Neural crest cell (in vitro differentiated cells): Measurements from ENCODE around the gene ZNF839. TPM values are rescaled to one million over a fixed set of nuclear protein-coding genes. Genes with fewer than 3 reads are reported as not detected.
"Not testable (repeated sequence)": the region's sequence is repeated elsewhere in the genome, so short reads cannot be mapped to it uniquely, and the experiment has no call there.

Experiments
- DNase-seq: peaks from one replicate; pipeline ENCODE4 v3.0.0; 2021; ENCODE audit warnings: low read depth, mixed read lengths, low spot score
- H3K27ac Mint-ChIP-seq: one replicate; pipeline ENCODE4 v1.8.0; 2021; ENCODE audit warnings: mild to moderate bottlenecking, mixed read lengths; ENCODE audit not compliant: unreplicated experiment
- H3K27me3 Mint-ChIP-seq: 2 replicates; pipeline ENCODE4 v1.8.0; 2021; ENCODE audit warnings: low read depth, mild to moderate bottlenecking, mixed read lengths
- H3K36me3 Mint-ChIP-seq: 2 replicates; pipeline ENCODE4 v1.8.0; 2021; ENCODE audit warnings: low read depth, mild to moderate bottlenecking, mixed read lengths
- H3K4me1 Mint-ChIP-seq: 2 replicates; pipeline ENCODE4 v1.8.0; 2021; ENCODE audit warnings: mixed read lengths
- H3K4me3 Mint-ChIP-seq: one replicate; pipeline ENCODE4 v1.8.0; 2021; ENCODE audit warnings: mild to moderate bottlenecking, mixed read lengths
- H3K9me3 Mint-ChIP-seq: 2 replicates; pipeline ENCODE4 v1.8.0; 2021; ENCODE audit warnings: mixed read lengths
- total RNA-seq: library from RNA; stranded (reverse); gene quantifications from 2 replicates; pipeline ENCODE4 v1.2.1, GENCODE V29; 2021
- TF ChIP-seq, protein P1 (sequence below): fragments of 200-600 bp; sonication (generic); conservative IDR thresholded peaks from 2 replicates; pipeline ENCODE4 v1.5.0; 2021; ENCODE audit warnings: antibody characterized with exemption, mild to moderate bottlenecking

Gene ZNF839
- total RNA-seq, 1 donor from 2014 or later, result 16.1 TPM

DNA sequence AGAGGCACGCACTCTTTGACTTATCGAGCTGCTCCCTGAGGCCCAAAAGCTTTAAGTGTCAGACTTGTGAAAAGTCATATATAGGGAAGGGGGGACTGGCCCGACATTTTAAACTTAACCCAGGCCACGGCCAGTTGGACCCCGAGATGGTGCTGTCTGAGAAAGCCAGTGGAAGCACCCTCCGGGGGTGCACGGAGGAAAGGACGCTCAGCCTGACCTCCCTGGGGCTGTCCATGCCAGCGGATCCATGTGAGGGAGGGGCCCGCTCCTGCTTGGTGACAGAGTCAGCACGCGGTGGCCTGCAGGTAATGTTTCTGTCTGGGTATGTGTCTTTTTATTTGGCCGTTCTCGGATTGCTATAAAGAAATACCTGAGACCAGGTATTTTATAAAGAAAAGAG is 7.0 kb downstream of the ZNF839 start:
- H3K27me3 Mint-ChIP-seq, result no peaks in the 10 kb centered on the region
- TF ChIP-seq, protein P1, sequence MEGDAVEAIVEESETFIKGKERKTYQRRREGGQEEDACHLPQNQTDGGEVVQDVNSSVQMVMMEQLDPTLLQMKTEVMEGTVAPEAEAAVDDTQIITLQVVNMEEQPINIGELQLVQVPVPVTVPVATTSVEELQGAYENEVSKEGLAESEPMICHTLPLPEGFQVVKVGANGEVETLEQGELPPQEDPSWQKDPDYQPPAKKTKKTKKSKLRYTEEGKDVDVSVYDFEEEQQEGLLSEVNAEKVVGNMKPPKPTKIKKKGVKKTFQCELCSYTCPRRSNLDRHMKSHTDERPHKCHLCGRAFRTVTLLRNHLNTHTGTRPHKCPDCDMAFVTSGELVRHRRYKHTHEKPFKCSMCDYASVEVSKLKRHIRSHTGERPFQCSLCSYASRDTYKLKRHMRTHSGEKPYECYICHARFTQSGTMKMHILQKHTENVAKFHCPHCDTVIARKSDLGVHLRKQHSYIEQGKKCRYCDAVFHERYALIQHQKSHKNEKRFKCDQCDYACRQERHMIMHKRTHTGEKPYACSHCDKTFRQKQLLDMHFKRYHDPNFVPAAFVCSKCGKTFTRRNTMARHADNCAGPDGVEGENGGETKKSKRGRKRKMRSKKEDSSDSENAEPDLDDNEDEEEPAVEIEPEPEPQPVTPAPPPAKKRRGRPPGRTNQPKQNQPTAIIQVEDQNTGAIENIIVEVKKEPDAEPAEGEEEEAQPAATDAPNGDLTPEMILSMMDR, result no peak
- DNase-seq, result no peak
- H3K4me3 Mint-ChIP-seq, result peak overlapping the region; percentile 34
- H3K9me3 Mint-ChIP-seq, result no peaks in the 10 kb centered on the region
- H3K36me3 Mint-ChIP-seq, result peaks cover 2% of the 10 kb centered on the region
- H3K27ac Mint-ChIP-seq, result no peak overlapping the region
- H3K4me1 Mint-ChIP-seq, result peaks cover 10% of the 10 kb centered on the region

DNA sequence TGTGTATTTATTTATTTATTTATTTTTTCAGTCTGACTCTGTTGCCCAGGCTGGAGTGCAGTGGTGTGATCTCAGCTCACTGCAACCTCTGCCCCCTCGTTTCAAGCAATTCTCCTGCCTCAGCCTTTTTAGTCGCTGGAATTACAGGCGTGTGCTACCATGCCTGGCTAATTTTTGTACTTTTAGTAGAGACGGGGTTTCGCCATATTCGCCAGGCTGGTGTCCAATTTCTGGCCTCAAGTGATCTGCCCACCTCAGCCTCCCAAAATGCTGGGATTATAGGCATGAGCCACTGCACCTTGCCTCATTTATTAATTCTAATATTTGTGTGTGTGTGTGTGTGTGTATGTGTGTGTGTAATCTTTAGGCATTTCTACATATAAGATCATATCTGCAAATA is 9.8 kb downstream of the ZNF839 start:
- H3K36me3 Mint-ChIP-seq, H3K27me3 Mint-ChIP-seq, DNase-seq, H3K27ac Mint-ChIP-seq, H3K4me3 Mint-ChIP-seq, H3K4me1 Mint-ChIP-seq, H3K9me3 Mint-ChIP-seq: not testable (repeated sequence)

DNA sequence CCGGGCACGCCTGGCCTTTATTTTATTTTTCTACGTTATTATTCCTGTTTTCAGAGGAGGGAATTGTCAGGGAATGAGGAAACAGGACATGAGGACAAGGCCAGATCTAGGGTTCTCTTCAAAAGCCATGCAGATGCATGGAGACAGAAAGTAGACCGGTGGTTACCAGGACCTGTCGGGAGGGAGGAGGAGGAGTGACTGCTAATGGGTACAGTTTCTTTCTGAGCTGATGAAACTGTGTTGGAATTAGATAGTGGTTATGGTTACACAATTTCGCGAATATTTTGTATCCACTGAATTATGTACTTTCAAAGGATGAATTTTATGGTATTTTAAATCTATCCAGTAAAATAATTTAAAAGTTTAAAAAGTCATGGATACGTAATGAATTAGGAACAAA is 11.3 kb downstream of the ZNF839 start:
- no peak overlapping the region for H3K4me3 Mint-ChIP-seq
- H3K27me3 Mint-ChIP-seq, result no peaks in the 10 kb centered on the region
- no peak for DNase-seq
- peaks cover 8% of the 10 kb centered on the region for H3K36me3 Mint-ChIP-seq
- H3K9me3 Mint-ChIP-seq, result no peaks in the 10 kb centered on the region
- H3K27ac Mint-ChIP-seq, result no peak overlapping the region
- no peaks in the 10 kb centered on the region for H3K4me1 Mint-ChIP-seq
- TF ChIP-seq, protein P1, result no peak

DNA sequence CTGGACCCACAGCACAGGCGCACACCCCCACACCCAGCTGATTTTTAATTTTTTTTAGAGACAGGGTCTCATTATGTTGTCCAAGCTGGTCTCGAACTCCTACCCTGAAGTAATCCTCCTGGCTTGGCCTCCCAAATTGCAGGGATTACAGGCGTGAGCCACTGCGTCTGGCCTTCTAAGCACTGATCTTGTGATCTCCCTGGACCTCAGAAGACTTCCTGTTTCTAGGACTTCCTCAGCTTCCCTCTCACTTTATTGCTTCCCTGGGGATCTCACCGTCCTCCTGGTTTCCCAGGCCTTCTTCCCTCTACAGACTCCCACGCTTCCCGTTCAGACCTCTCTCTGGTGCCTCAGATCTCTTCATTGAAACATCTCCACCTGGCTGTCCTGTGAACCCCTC is 13.8 kb downstream of the ZNF839 start:
- H3K9me3 Mint-ChIP-seq, result no peaks in the 10 kb centered on the region
- DNase-seq, result no peak
- H3K4me1 Mint-ChIP-seq, result no peaks in the 10 kb centered on the region
- TF ChIP-seq, protein P1, result no peak
- H3K27me3 Mint-ChIP-seq, result no peaks in the 10 kb centered on the region
- peak overlapping the region; percentile 75 for H3K27ac Mint-ChIP-seq
- no peak overlapping the region for H3K4me3 Mint-ChIP-seq
- H3K36me3 Mint-ChIP-seq, result peaks cover 8% of the 10 kb centered on the region

DNA sequence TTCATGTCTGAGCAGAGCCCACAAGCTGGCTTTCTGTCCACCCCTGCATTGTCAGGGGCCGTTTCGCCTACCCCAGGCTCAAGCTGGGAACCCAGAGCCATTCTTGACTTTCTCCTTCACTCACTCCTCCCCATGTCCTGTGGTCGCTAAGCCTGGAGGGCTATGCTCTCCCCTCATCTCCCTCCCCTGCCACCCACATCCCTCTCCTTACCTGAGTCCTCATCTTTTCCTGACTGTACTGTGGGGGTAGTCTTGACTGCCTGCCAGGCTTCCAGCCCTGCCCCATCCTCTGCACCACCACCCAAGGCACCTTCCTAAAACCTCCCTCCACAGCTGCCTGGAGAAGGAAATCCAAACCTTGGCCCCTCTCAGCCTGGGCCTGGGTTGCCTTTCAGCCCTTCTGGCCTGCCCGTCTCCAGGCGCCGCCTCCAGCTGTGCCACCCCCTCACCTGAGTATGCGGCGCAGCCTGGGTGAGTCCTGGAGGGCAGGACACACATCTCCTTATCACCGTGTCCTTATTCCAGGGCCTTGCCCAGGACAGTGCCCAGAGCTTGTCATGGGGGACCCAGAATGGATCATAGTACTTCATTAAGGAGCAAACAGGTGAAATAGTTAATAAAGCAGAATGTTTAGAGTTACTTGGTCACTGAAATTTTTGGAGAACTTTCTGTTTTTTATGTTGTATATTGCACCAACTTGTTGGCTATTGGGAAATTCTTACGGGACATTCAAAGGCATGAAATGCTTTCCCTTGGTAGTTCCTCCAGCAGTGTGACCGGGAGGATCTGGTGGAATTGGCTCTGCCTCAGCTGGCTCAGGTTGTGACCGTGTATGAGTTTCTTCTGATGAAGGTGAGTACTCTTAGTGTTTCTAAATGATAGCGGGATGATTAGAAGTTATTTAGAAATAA is 14.5 kb downstream of the ZNF839 start:
- Mint-ChIP-seq H3K27me3 (no peaks in the 10 kb centered on the region), H3K4me1 (no peaks in the 10 kb centered on the region), H3K9me3 (no peaks in the 10 kb centered on the region), H3K36me3 (peaks cover 8% of the 10 kb centered on the region), H3K4me3 (no peak overlapping the region), H3K27ac (peak overlapping the region; percentile 75)
- TF ChIP-seq, protein P1, result no peak
- DNase-seq, result no peak

DNA sequence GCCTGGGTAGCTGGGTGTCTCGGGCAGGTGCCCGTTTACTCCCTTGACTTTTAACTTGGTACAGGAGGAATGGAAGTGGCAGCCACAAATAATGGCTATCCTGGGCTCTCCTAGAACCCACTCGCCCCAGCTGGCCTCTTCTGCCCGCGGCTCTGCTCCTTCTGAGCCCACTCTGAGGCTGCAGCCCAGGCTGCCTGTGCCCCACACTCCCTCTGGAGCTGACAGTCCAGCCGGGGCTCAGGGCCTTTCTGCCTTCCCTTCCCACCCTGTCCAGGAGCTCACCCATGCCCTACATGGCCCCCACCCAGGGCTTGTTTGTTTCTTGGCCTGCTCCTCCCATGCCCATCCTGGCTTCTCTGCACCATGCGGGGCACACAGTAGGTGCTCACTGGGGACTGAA is 15.6 kb downstream of the ZNF839 start:
- Mint-ChIP-seq H3K36me3 (peaks cover 8% of the 10 kb centered on the region), H3K9me3 (no peaks in the 10 kb centered on the region), H3K27ac (no peak overlapping the region), H3K27me3 (no peaks in the 10 kb centered on the region), H3K4me3 (no peak overlapping the region), H3K4me1 (no peaks in the 10 kb centered on the region)
- TF ChIP-seq, protein P1, result no peak
- no peak for DNase-seq
